Smooth muscle cell (in vitro differentiated cells): ENCODE results near the gene CDH16. TPM values are rescaled to one million over a fixed set of nuclear protein-coding genes. Genes with fewer than 3 reads are reported as not detected.

ENCODE experiments used
- DNase-seq: peaks from one replicate; lab custom pipeline; 2025; ENCODE audit not compliant: unreplicated experiment; lab: John Stamatoyannopoulos, UW
- H2AFZ ChIP-seq: fragments of 200-600 bp; sonication (generic); 2 replicates; pipeline ENCODE4 v1.6.0; 2016; ENCODE audit warnings: antibody characterized with exemption, low read depth, mild to moderate bottlenecking
- H3F3A ChIP-seq: fragments of 200-600 bp; sonication (generic); 2 replicates; pipeline ENCODE4 v1.6.0; 2017; ENCODE audit warnings: antibody characterized with exemption, low read depth
- H3K27ac ChIP-seq: fragments of 200-600 bp; sonication (generic); 2 replicates; pipeline ENCODE4 v1.5.1; 2016; ENCODE audit warnings: low read depth, mild to moderate bottlenecking
- H3K27me3 ChIP-seq: fragments of 200-600 bp; sonication (generic); 2 replicates; pipeline ENCODE4 v1.6.1; 2016; ENCODE audit warnings: low read depth, mild to moderate bottlenecking
- H3K36me3 ChIP-seq: fragments of 200-600 bp; sonication (generic); 2 replicates; pipeline ENCODE4 v1.5.1; 2016; ENCODE audit warnings: low read depth
- H3K4me1 ChIP-seq: fragments of 200-600 bp; sonication (generic); 2 replicates; pipeline ENCODE4 v1.5.1; 2016; ENCODE audit warnings: low read depth
- H3K4me2 ChIP-seq: fragments of 200-600 bp; sonication (generic); 2 replicates; pipeline ENCODE4 v1.6.0; 2016; ENCODE audit warnings: mild to moderate bottlenecking
- H3K4me3 ChIP-seq: fragments of 200-600 bp; sonication (generic); 2 replicates; pipeline ENCODE4 v1.5.1; 2016; ENCODE audit warnings: mild to moderate bottlenecking
- H3K79me2 ChIP-seq: fragments of 200-600 bp; sonication (generic); 2 replicates; pipeline ENCODE4 v1.6.0; 2016; ENCODE audit warnings: low read depth, mild to moderate bottlenecking
- H3K9ac ChIP-seq: fragments of 200-600 bp; sonication (generic); 2 replicates; pipeline ENCODE4 v1.6.0; 2016; ENCODE audit warnings: low read depth
- H3K9me3 ChIP-seq: fragments of 200-600 bp; sonication (generic); replicated peaks from 2 replicates; pipeline ENCODE4 v1.5.1; 2016; ENCODE audit warnings: low read depth
- H4K20me1 ChIP-seq: fragments of 200-600 bp; sonication (generic); 2 replicates; pipeline ENCODE4 v1.6.0; 2016; ENCODE audit warnings: low read depth
- CTCF ChIP-seq: fragments of 200-600 bp; sonication (generic); IDR thresholded peaks from 2 replicates; pipeline ENCODE4 v1.5.1; 2017; ENCODE audit warnings: borderline replicate concordance, mild to moderate bottlenecking, antibody characterized with exemption; ENCODE audit not compliant: insufficient read depth, poor library complexity, severe bottlenecking
- WGBS: methylation state at CpG from one replicate; pipeline ENCODE4 v1.1.7; 2016; ENCODE audit warnings: low lambda C conversion rate; 5-methylcytosine and 5-hydroxymethylcytosine counted together
- polyA plus RNA-seq: library from polyadenylated mRNA; unstranded; fragments of >200 nt; fragmentation: Nextera tagmentation; extraction: Ambion mirVana; gene quantifications from 2 replicates; pipeline ENCODE4 v1.2.1, GENCODE V29; 2016
- total RNA-seq: library from RNA; depleted of rRNA; stranded (reverse); fragments of >200 nt; gene quantifications from 2 replicates; pipeline ENCODE4 v1.2.3, GENCODE V29; 2014

Gene CDH16
- total and polyA plus RNA-seq, 2 experiments from 2014 or later = not detected

DNA sequence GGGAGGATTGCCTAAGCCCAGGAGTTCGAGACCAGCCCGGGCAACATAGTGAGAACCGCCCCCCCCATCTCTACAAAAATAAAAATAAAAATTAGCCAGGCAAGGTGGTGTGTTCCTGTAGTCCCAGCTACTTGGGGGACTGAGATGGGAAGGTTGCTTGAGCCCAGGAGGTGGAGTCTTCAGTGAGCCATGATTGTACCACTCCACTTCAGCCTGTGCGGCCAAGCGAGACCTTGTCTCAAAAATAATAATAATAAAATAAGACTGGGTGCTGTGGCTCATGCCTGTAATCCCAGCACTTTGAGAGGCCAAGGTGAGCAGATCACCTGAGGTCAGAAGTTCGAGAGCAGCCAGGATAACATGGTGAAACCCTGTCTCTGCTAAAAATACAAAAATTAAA, 26.9 kb downstream of the CDH16 start:
- Histone ChIP-seq H3K4me3 (no peak overlapping the region), H3K27ac (no peak overlapping the region), H3K36me3 (no peaks in the 10 kb centered on the region), H4K20me1 (peaks cover 5% of the 10 kb centered on the region), H3K9ac (no peak overlapping the region), H3F3A (no peaks in the 10 kb centered on the region), H3K79me2 (no peaks in the 10 kb centered on the region), H2AFZ (no peak overlapping the region), H3K9me3 (no peaks in the 10 kb centered on the region), H3K4me2 (no peak overlapping the region), H3K27me3 (no peaks in the 10 kb centered on the region), H3K4me1 (no peaks in the 10 kb centered on the region)
- no peak for TF ChIP-seq CTCF
- DNase-seq = no peak
- 98% methylated on average over 6 of the region's 6 CpGs for WGBS

GRCh38 chr16:66891360-66891759, 27.3 kb downstream of the CDH16 start:
- H3K27ac ChIP-seq = no peak overlapping the region
- H3K9ac ChIP-seq = no peak overlapping the region
- H3K36me3 ChIP-seq = no peaks in the 10 kb centered on the region
- TF ChIP-seq CTCF = no peak
- H3K4me2 ChIP-seq = no peak overlapping the region
- WGBS = over 99% methylated on average over 4 of the region's 4 CpGs
- no peaks in the 10 kb centered on the region for H3K27me3 ChIP-seq
- H2AFZ ChIP-seq = no peak overlapping the region
- no peak overlapping the region for H3K4me3 ChIP-seq
- no peaks in the 10 kb centered on the region for H3K4me1 ChIP-seq
- H3F3A ChIP-seq = no peaks in the 10 kb centered on the region
- no peaks in the 10 kb centered on the region for H3K79me2 ChIP-seq
- H4K20me1 ChIP-seq = peaks cover 9% of the 10 kb centered on the region
- H3K9me3 ChIP-seq = no peaks in the 10 kb centered on the region
- DNase-seq = no peak

GRCh38 chr16:66890799-66891198, 27.9 kb downstream of the CDH16 start:
- Histone ChIP-seq H3K27me3 (no peaks in the 10 kb centered on the region), H3K9me3 (no peaks in the 10 kb centered on the region), H4K20me1 (peaks cover 15% of the 10 kb centered on the region), H3K27ac (no peak overlapping the region), H3K4me2 (no peak overlapping the region), H3F3A (no peaks in the 10 kb centered on the region), H3K79me2 (no peaks in the 10 kb centered on the region), H3K4me1 (no peaks in the 10 kb centered on the region), H2AFZ (no peak overlapping the region), H3K9ac (no peak overlapping the region), H3K4me3 (no peak overlapping the region), H3K36me3 (no peaks in the 10 kb centered on the region)
- WGBS = 90% methylated on average over 2 of the region's 2 CpGs
- TF ChIP-seq CTCF = no peak
- no peak for DNase-seq

DNA sequence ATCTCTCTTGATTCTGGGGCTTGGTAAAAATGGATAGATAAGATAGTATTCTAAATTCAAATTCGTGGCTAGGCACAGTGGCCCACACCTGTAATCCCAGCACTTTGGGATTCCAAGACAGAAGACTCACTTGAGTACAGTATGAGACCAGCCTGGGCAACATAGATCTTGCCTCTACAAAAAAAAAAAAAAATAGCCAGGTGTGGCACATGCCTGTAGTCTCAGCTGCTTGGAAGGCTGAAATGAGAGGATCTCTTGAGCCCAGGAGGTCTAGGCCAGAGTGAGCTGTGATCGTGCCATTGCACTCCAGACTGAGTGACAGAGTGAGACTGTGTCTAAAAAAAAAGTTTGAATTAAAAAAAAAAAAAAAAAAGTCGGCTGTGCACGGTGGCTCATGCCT, 29.1 kb downstream of the CDH16 start:
- Histone ChIP-seq H3K9ac (no peak overlapping the region), H3K4me1 (no peaks in the 10 kb centered on the region), H3K4me3 (no peak overlapping the region), H4K20me1 (peaks cover 22% of the 10 kb centered on the region), H3K27ac (no peak overlapping the region), H3K4me2 (no peak overlapping the region), H3F3A (no peaks in the 10 kb centered on the region), H2AFZ (no peak overlapping the region), H3K79me2 (no peaks in the 10 kb centered on the region), H3K9me3 (no peaks in the 10 kb centered on the region), H3K36me3 (no peaks in the 10 kb centered on the region), H3K27me3 (no peaks in the 10 kb centered on the region)
- 89% methylated on average over 4 of the region's 4 CpGs for WGBS
- DNase-seq = no peak
- no peak for TF ChIP-seq CTCF
